Measurements from ENCODE around the gene PTPRN2. TPM values are rescaled to one million over a fixed set of nuclear protein-coding genes. Genes with fewer than 3 reads are reported as not detected.

Gene PTPRN2
- polyA plus RNA-seq, 1 of the 3 experiments (the other 2 are of a cell fraction) = 4.0 TPM

DNA sequence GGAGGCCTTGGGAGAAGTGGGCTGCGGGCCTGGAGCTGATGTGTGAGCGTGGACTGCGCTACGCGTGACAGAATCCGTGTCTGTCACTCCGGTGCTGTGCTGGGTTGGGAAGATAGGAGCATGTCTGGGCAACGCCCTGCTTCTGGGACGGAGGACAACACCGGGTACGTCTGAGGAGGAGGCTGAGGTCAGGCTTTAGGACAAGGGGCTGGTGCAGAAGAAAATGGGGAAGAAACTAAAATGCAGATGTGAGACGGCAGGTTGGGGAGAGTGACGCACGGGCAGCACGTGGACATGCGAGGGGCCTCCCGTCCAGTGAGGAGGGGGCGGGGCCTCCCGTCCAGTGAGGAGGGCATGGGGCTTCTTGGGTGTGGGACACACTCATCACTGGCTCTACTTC, 1043.4 kb downstream of the PTPRN2 start:
- H3F3A ChIP-seq (replicated peaks; ENCODE audit: insufficient read depth) = no peaks in the 10 kb centered on the region
- ChIA-PET CTCF (no interaction called here), POLR2A (no interaction called here)
- H3K9me3 ChIP-seq = no peaks in the 10 kb centered on the region
- no peak overlapping the region for H3K9ac ChIP-seq
- 80% methylated on average over 19 of the region's 19 CpGs for WGBS (ENCODE audit: low lambda C conversion rate)
- H3K27ac ChIP-seq (ENCODE audit: low read depth in 2 of 2, low read length in 1 of 2) = no peak overlapping the region
- H4K20me1 ChIP-seq (ENCODE audit: insufficient read depth) = no peaks in the 10 kb centered on the region
- no peaks in the 10 kb centered on the region for H3K4me1 ChIP-seq (ENCODE audit: control insufficient read depth in 1 of 2, insufficient read depth in 2 of 2, low read depth in 1 of 2, low read length in 1 of 2)
- no peaks in the 10 kb centered on the region for H3K79me2 ChIP-seq (ENCODE audit: insufficient read depth)
- DNase-seq = no peak
- no peaks in the 10 kb centered on the region for H3K9me2 ChIP-seq
- no peaks in the 10 kb centered on the region for H3K36me3 ChIP-seq (replicated peaks in 1 of 2; ENCODE audit: control insufficient read depth in 1 of 2, insufficient read depth in 2 of 2, low read length in 1 of 2)
- no peak overlapping the region for H3K4me3 ChIP-seq (ENCODE audit: low read depth in 2 of 2, low read length in 1 of 2)
- no peak overlapping the region for H2AFZ ChIP-seq (ENCODE audit: low read depth)
- no peaks in the 10 kb centered on the region for H3K27me3 ChIP-seq (ENCODE audit: insufficient read depth)
- TF ChIP-seq FOXM1 (IDR thresholded peaks at IDR 0.05; ENCODE audit: low read depth) = no peak
- no peak for TF ChIP-seq RAD21 (IDR thresholded peaks at IDR 0.05; ENCODE audit: low read length)
- TF ChIP-seq NRF1 (IDR thresholded peaks at IDR 0.05; ENCODE audit: low read depth, low read length) = no peak
- no peak for TF ChIP-seq POLR2AphosphoS5 (IDR thresholded peaks at IDR 0.05; ENCODE audit: low read depth, low read length)
- TF ChIP-seq, protein P1, sequence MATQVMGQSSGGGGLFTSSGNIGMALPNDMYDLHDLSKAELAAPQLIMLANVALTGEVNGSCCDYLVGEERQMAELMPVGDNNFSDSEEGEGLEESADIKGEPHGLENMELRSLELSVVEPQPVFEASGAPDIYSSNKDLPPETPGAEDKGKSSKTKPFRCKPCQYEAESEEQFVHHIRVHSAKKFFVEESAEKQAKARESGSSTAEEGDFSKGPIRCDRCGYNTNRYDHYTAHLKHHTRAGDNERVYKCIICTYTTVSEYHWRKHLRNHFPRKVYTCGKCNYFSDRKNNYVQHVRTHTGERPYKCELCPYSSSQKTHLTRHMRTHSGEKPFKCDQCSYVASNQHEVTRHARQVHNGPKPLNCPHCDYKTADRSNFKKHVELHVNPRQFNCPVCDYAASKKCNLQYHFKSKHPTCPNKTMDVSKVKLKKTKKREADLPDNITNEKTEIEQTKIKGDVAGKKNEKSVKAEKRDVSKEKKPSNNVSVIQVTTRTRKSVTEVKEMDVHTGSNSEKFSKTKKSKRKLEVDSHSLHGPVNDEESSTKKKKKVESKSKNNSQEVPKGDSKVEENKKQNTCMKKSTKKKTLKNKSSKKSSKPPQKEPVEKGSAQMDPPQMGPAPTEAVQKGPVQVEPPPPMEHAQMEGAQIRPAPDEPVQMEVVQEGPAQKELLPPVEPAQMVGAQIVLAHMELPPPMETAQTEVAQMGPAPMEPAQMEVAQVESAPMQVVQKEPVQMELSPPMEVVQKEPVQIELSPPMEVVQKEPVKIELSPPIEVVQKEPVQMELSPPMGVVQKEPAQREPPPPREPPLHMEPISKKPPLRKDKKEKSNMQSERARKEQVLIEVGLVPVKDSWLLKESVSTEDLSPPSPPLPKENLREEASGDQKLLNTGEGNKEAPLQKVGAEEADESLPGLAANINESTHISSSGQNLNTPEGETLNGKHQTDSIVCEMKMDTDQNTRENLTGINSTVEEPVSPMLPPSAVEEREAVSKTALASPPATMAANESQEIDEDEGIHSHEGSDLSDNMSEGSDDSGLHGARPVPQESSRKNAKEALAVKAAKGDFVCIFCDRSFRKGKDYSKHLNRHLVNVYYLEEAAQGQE (IDR thresholded peaks at IDR 0.05; ENCODE audit: low read depth, low read length) = no peak
- TF ChIP-seq, protein P2, sequence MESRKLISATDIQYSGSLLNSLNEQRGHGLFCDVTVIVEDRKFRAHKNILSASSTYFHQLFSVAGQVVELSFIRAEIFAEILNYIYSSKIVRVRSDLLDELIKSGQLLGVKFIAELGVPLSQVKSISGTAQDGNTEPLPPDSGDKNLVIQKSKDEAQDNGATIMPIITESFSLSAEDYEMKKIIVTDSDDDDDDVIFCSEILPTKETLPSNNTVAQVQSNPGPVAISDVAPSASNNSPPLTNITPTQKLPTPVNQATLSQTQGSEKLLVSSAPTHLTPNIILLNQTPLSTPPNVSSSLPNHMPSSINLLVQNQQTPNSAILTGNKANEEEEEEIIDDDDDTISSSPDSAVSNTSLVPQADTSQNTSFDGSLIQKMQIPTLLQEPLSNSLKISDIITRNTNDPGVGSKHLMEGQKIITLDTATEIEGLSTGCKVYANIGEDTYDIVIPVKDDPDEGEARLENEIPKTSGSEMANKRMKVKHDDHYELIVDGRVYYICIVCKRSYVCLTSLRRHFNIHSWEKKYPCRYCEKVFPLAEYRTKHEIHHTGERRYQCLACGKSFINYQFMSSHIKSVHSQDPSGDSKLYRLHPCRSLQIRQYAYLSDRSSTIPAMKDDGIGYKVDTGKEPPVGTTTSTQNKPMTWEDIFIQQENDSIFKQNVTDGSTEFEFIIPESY (IDR thresholded peaks at IDR 0.05; ENCODE audit: borderline replicate concordance, low read depth) = no peak
- no peak for TF ChIP-seq RFX5 (IDR thresholded peaks at IDR 0.05; ENCODE audit: low read length)
- no peak for TF ChIP-seq RCOR1 (IDR thresholded peaks at IDR 0.05; ENCODE audit: low read length)
- TF ChIP-seq TAF1 (IDR thresholded peaks at IDR 0.05; ENCODE audit: borderline replicate concordance, low read depth, low read length) = no peak
- no peak for TF ChIP-seq YY1 (IDR thresholded peaks at IDR 0.05; ENCODE audit: low read depth)
- TF ChIP-seq, protein P3, sequence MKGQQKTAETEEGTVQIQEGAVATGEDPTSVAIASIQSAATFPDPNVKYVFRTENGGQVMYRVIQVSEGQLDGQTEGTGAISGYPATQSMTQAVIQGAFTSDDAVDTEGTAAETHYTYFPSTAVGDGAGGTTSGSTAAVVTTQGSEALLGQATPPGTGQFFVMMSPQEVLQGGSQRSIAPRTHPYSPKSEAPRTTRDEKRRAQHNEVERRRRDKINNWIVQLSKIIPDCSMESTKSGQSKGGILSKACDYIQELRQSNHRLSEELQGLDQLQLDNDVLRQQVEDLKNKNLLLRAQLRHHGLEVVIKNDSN (IDR thresholded peaks at IDR 0.05; ENCODE audit: borderline replicate concordance, low read depth) = no peak
- TF ChIP-seq, protein P4, sequence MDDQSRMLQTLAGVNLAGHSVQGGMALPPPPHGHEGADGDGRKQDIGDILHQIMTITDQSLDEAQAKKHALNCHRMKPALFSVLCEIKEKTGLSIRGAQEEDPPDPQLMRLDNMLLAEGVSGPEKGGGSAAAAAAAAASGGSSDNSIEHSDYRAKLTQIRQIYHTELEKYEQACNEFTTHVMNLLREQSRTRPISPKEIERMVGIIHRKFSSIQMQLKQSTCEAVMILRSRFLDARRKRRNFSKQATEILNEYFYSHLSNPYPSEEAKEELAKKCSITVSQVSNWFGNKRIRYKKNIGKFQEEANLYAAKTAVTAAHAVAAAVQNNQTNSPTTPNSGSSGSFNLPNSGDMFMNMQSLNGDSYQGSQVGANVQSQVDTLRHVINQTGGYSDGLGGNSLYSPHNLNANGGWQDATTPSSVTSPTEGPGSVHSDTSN (IDR thresholded peaks at IDR 0.05) = no peak
- TF ChIP-seq FOSL2 (IDR thresholded peaks at IDR 0.05; ENCODE audit: borderline replicate concordance, low read depth) = no peak
- TF ChIP-seq RXRA (IDR thresholded peaks at IDR 0.05; ENCODE audit: borderline replicate concordance, low read depth) = no peak
- H3K4me2 ChIP-seq = no peak overlapping the region
